Measurements from ENCODE around the gene RMC1. TPM values are rescaled to one million over a fixed set of nuclear protein-coding genes. Genes with fewer than 3 reads are reported as not detected.

RMC1 gene
- total RNA-seq, 1 donor from 2014 or later, result 71.2 TPM

DNA sequence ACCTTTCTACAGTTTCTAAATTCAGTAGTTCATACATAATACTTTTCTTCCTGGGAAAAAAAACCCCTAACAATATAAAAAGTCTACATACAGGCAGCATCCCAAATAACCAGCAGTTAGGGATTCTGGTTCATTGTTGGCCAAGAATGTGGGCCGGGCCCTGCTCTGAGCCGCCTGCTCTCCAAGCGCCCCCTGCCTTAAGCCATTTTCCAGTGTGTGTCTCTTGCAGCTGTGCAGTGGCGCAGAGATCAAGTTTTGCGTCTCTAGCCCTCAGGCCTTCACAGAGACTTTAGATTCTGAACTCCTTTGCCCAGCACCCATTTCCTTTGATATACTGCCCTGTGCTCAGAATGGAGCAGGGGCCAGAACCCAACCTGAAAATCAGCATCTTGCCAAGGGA lies 32.9 kb downstream of the RMC1 start:
- no peak overlapping the region for H3K27ac Mint-ChIP-seq
- DNase-seq, result no peak
- ChIA-PET POLR2A (no interaction called here), CTCF (no interaction called here)
- no peak overlapping the region for H3K4me3 Mint-ChIP-seq
- H3K9me3 Mint-ChIP-seq, result no peaks in the 10 kb centered on the region
- peaks cover 99% of the 10 kb centered on the region for H3K36me3 Mint-ChIP-seq (ENCODE audit: low read depth)
- no peak for ATAC-seq (ENCODE audit: low read depth)
- TF ChIP-seq, protein P1, sequence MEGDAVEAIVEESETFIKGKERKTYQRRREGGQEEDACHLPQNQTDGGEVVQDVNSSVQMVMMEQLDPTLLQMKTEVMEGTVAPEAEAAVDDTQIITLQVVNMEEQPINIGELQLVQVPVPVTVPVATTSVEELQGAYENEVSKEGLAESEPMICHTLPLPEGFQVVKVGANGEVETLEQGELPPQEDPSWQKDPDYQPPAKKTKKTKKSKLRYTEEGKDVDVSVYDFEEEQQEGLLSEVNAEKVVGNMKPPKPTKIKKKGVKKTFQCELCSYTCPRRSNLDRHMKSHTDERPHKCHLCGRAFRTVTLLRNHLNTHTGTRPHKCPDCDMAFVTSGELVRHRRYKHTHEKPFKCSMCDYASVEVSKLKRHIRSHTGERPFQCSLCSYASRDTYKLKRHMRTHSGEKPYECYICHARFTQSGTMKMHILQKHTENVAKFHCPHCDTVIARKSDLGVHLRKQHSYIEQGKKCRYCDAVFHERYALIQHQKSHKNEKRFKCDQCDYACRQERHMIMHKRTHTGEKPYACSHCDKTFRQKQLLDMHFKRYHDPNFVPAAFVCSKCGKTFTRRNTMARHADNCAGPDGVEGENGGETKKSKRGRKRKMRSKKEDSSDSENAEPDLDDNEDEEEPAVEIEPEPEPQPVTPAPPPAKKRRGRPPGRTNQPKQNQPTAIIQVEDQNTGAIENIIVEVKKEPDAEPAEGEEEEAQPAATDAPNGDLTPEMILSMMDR (IDR thresholded peaks at IDR 0.05), result no peak
- intact Hi-C loops (cut with micrococcal nuclease), result no loop called here
- peaks cover 25% of the 10 kb centered on the region for H3K4me1 Mint-ChIP-seq
- H3K27me3 Mint-ChIP-seq, result no peaks in the 10 kb centered on the region

DNA sequence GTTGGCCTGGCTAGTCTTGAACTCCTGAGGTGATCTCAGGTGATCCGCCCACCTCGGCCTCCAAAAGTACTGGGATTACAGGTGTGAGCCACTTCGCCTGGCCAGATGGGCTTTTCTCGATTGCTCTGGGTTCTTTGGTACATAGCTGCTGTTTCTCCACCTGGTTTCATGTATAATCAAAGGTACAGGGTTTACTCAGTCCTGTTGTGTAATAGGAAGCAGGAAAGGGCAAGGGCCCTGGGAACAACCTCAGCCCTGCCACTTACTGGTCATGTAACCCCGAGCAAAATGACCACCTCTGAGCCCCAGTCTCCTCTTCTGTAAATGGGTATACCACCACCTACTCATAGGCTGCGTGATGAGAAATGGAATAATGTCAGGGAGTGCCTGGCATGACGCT lies 34.0 kb downstream of the RMC1 start:
- POLR2A ChIA-PET, result no interaction called here
- no peaks in the 10 kb centered on the region for H3K9me3 Mint-ChIP-seq

DNA sequence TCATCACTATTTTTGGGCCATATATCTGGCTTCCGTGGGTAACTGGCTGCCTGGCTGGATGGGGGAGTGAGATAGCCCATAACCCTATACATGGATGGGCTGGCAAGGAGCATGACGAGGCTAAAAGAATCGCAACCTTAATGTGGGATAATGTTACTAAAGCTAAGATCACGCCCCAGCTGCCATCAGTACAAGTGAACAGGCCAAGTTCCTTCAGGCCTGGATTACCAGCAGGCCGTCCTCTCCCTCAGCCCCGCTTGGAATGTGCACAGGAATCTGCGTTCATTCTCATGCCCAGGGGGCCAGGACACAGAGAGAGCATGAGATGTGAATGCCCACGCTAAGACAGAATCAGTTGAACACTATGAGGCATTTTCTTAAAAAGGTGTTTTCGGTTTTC lies 34.7 kb downstream of the RMC1 start:
- no peak for DNase-seq
- ChIA-PET POLR2A (interaction anchor here (0.6 to 1.5 kb wide), 2 partner anchors 8 to 50 kb away, joined by 3 to 4 read pairs; no protein-coding TSS in a partner anchor), CTCF (no interaction called here)
- Mint-ChIP-seq H3K36me3 (ENCODE audit: low read depth) (peaks cover 92% of the 10 kb centered on the region), H3K4me1 (peaks cover 35% of the 10 kb centered on the region), H3K27ac (no peak overlapping the region), H3K4me3 (no peak overlapping the region), H3K27me3 (no peaks in the 10 kb centered on the region), H3K9me3 (no peaks in the 10 kb centered on the region)
- TF ChIP-seq, protein P1 (IDR thresholded peaks at IDR 0.05), result no peak
- intact Hi-C loops (cut with micrococcal nuclease), result no loop called here
- no peak for ATAC-seq (ENCODE audit: low read depth)

More for the DNA sequence above, 34.0 kb downstream of the RMC1 start:
- Mint-ChIP-seq H3K27me3 (no peaks in the 10 kb centered on the region), H3K4me3 (no peak overlapping the region), H3K4me1 (peaks cover 33% of the 10 kb centered on the region), H3K27ac (no peak overlapping the region), H3K36me3 (ENCODE audit: low read depth) (peaks cover 92% of the 10 kb centered on the region)
- DNase-seq (no peak), ATAC-seq (ENCODE audit: low read depth) (no peak)
- TF ChIP-seq, protein P1 (IDR thresholded peaks at IDR 0.05), result no peak
- CTCF ChIA-PET, result no interaction called here
- intact Hi-C loops (cut with micrococcal nuclease), result no loop called here

DNA sequence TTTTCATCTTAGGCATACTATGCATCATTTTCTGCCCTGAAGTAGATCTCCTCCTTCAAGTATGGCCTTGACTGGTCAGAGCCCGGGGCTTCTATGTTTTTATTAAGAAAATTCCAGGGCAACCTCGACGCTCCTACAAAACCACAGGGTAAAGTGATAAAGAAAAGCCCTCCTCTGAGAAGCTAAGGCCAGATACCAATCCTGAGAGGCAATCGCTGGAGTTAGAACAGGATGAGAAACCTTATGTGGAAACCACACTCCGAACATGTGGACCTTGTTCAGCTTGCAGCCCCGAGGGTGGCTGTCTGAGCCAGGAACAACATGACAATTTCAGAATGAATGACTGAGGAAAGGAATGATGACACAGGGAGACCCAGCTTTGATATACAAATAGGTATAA lies 35.6 kb downstream of the RMC1 start:
- TF ChIP-seq, protein P1 (IDR thresholded peaks at IDR 0.05), result no peak
- H3K9me3 Mint-ChIP-seq, result no peaks in the 10 kb centered on the region
- POLR2A ChIA-PET, result interaction anchor here (1.5 kb wide), 1 partner anchor 49 kb away, joined by 4 read pairs; no protein-coding TSS in a partner anchor
- no peak overlapping the region for H3K4me3 Mint-ChIP-seq
- DNase-seq, result no peak
- CTCF ChIA-PET, result no interaction called here
- H3K27ac Mint-ChIP-seq, result no peak overlapping the region
- ATAC-seq (ENCODE audit: low read depth), result no peak
- H3K4me1 Mint-ChIP-seq, result peaks cover 35% of the 10 kb centered on the region
- intact Hi-C loops (cut with micrococcal nuclease), result no loop called here
- H3K36me3 Mint-ChIP-seq (ENCODE audit: low read depth), result peaks cover 91% of the 10 kb centered on the region
- H3K27me3 Mint-ChIP-seq, result no peaks in the 10 kb centered on the region

DNA sequence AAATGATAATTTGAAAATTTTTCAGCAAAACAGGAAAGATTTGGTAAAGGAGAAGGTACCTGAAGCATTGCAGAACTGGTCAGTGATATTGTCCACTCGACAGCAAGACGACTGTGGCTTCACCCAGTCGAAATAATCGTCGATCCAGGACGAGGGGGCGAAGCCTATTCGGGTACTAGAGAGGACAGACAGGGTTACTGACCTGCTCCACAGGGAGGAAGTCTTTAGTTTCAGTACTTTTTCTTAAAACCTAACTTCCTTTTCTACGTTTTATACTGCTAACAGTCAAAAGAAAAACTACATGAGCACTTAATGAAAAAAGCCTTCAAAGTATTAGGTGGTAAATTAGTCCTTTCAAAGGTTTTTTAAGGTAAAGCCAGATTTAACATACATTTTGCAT lies 36.0 kb downstream of the RMC1 start:
- DNase-seq (no peak), ATAC-seq (ENCODE audit: low read depth) (no peak)
- peak overlapping the region; percentile 15 for H3K27ac Mint-ChIP-seq
- peaks cover 91% of the 10 kb centered on the region for H3K36me3 Mint-ChIP-seq (ENCODE audit: low read depth)
- intact Hi-C loops (cut with micrococcal nuclease), result no loop called here
- TF ChIP-seq, protein P1 (IDR thresholded peaks at IDR 0.05), result no peak
- ChIA-PET POLR2A (interaction anchor here (0.8 to 1.5 kb wide), 2 partner anchors 15 to 49 kb away, joined by 3 to 4 read pairs; no protein-coding TSS in a partner anchor), CTCF (no interaction called here)
- no peaks in the 10 kb centered on the region for H3K9me3 Mint-ChIP-seq
- no peaks in the 10 kb centered on the region for H3K27me3 Mint-ChIP-seq
- H3K4me3 Mint-ChIP-seq, result peak overlapping the region; percentile 33
- H3K4me1 Mint-ChIP-seq, result peaks cover 35% of the 10 kb centered on the region

Measured in activated B cell treated with CpG ODN at 0.5 μM for 24 hours (primary cell).